T-helper 1 cell treated with Interleukin-12 subunit alpha and Interleukin-12 subunit beta and Interleukin-4 antibody, amounts not matched to agents 30 ng/mL and 1 ng/mL, for 36 hours (primary cell): Measurements from ENCODE around the gene HOXA7. TPM values are rescaled to one million over a fixed set of nuclear protein-coding genes. Genes with fewer than 3 reads are reported as not detected.

Experiments used
- intact Hi-C: fragments of 100-400 bp; cut with micrococcal nuclease; formaldehyde crosslinking; loops from one replicate; pipeline ENCODE4 v1.15.1; 2024
- total RNA-seq: library from RNA; stranded (reverse); gene quantifications from 2 replicates; pipeline ENCODE4 v1.2.3, GENCODE V29; 2022

HOXA7 gene
- total RNA-seq, 1 donor from 2014 or later = not detected

GRCh38 chr7:27139334-27140125 lies 16.9 kb downstream of the HOXA7 start:
- intact Hi-C loops = no loop called here

- intact Hi-C loops = no loop called here
Measured at GRCh38 chr7:27138985-27139333, 17.5 kb downstream of the HOXA7 start.

GRCh38 chr7:27138472-27138871 lies 18.0 kb downstream of the HOXA7 start:
- intact Hi-C loops = no loop called here

- intact Hi-C loops = no loop called here
Measured at GRCh38 chr7:27137640-27138315, 18.7 kb downstream of the HOXA7 start.

- intact Hi-C loops = loop anchor here (2.0 to 5.0 kb wide), 4 partner anchors 16 to 932 kb away; partner anchors contain the start of genes CBX3, HNRNPA2B1 and SKAP2
Measured at GRCh38 chr7:27134392-27134791, 22.1 kb downstream of the HOXA7 start.

GRCh38 chr7:27133409-27134231 lies 22.9 kb downstream of the HOXA7 start:
- intact Hi-C loops = loop anchor here (2.0 to 5.0 kb wide), 4 partner anchors 17 to 931 kb away; partner anchors contain the start of genes CBX3, HNRNPA2B1 and SKAP2

GRCh38 chr7:27132978-27133377 lies 23.5 kb downstream of the HOXA7 start:
- intact Hi-C loops = loop anchor here (5.0 kb wide), 3 partner anchors 271 to 931 kb away; partner anchors contain the start of genes CBX3, HNRNPA2B1 and SKAP2

GRCh38 chr7:27132214-27132613 lies 24.3 kb downstream of the HOXA7 start:
- intact Hi-C loops = loop anchor here (5.0 kb wide), 3 partner anchors 270 to 930 kb away; partner anchors contain the start of genes CBX3, HNRNPA2B1 and SKAP2

- intact Hi-C loops = loop anchor here (5.0 kb wide), 3 partner anchors 269 to 929 kb away; partner anchors contain the start of genes CBX3, HNRNPA2B1 and SKAP2
Measured at GRCh38 chr7:27131390-27131819, 25.1 kb downstream of the HOXA7 start.

- intact Hi-C loops = loop anchor here (1.0 to 5.0 kb wide), 4 partner anchors 34 to 928 kb away; partner anchors contain the start of genes CBX3, HNRNPA2B1 and SKAP2
Measured at GRCh38 chr7:27130540-27131389, 25.7 kb downstream of the HOXA7 start, which contains the start of gene HOXA4. HOXA4 (minus strand) TSS chr7:27130757; CDS start chr7:27130733, 24 bp downstream.

- intact Hi-C loops = loop anchor here (1.0 to 5.0 kb wide), 4 partner anchors 34 to 928 kb away; partner anchors contain the start of genes CBX3, HNRNPA2B1 and SKAP2
Measured at GRCh38 chr7:27129729-27130539, 26.5 kb downstream of the HOXA7 start.

GRCh38 chr7:27128776-27129728 lies 27.4 kb downstream of the HOXA7 start:
- intact Hi-C loops = no loop called here

GRCh38 chr7:27128034-27128433 lies 28.4 kb downstream of the HOXA7 start:
- intact Hi-C loops = no loop called here

- intact Hi-C loops = no loop called here
Measured at GRCh38 chr7:27126596-27127327, 29.7 kb downstream of the HOXA7 start.

- intact Hi-C loops = no loop called here
Measured at GRCh38 chr7:27125986-27126394, 30.5 kb downstream of the HOXA7 start.

- intact Hi-C loops = no loop called here
Measured at GRCh38 chr7:27124902-27125689, 31.4 kb downstream of the HOXA7 start.
